ENCODE measurements around the gene PALD1.

The PALD1 gene

GRCh38 chr10:70504521-70505358, 26.2 kb downstream of the PALD1 start:
- no peak for DNase-seq (ENCODE audit: extremely low read depth in 1 of 2, low read depth in 1 of 2)

- DNase-seq (ENCODE audit: extremely low read depth in 1 of 2, low read depth in 1 of 2): no peak
Observed at GRCh38 chr10:70505908-70506307, 27.3 kb downstream of the PALD1 start.

- DNase-seq (ENCODE audit: extremely low read depth in 1 of 2, low read depth in 1 of 2): no peak
Observed at GRCh38 chr10:70507966-70508365, 29.4 kb downstream of the PALD1 start.

GRCh38 chr10:70508912-70509756, 30.6 kb downstream of the PALD1 start:
- DNase-seq (ENCODE audit: extremely low read depth in 1 of 2, low read depth in 1 of 2): no peak

- DNase-seq (ENCODE audit: extremely low read depth in 1 of 2, low read depth in 1 of 2): no peak
Observed at GRCh38 chr10:70509757-70510147, 31.2 kb downstream of the PALD1 start.

DNA sequence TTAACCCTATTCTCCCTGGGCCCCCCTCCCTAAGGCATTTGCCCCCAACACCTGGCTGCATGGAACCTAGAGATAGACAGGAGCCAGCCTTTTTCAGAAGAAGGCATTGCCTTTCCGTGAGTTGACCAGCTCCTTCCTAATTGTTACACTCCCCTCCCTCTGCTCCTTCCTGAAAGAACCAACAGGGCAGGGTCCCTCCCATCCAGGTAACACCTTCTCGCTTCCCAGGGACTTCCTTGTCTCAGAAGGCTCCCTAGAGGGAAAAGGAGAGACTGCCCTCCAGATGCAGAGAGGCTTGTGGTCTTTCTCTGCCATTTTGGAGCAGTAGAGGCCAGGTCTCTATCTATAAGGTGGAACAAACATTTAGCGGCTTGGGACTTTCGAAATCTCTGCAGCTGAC, 31.9 kb downstream of the PALD1 start:
- no peak for DNase-seq (ENCODE audit: extremely low read depth in 1 of 2, low read depth in 1 of 2)

- DNase-seq (ENCODE audit: extremely low read depth in 1 of 2, low read depth in 1 of 2): no peak
Observed at GRCh38 chr10:70510904-70511303, 32.3 kb downstream of the PALD1 start.

GRCh38 chr10:70512149-70512639, 33.6 kb downstream of the PALD1 start:
- DNase-seq (ENCODE audit: extremely low read depth in 1 of 2, low read depth in 1 of 2): no peak

DNA sequence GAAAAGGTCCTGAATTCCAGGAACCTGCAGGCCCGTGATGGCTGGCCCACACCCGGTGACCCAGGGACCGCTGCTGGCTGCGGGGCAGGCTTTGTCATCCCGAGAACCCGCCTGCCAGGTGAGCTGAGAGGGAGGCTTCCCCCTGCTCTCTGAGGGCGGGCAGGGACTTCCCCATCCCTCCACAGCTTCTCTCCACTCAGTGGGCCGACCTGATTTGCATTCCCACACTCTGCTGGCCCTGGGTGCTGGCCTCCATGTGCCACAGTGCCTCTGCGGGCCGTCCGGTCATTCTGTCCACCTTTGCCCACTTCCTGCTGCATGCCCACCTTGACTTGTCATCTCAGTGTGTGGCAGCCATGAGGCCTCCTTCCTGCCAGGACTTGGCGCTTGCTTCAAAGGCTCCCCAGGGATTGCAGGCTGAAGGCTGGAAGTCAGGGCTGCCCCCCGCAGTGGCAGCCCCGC, 35.3 kb downstream of the PALD1 start:
- peak; percentile 22 to 25 for DNase-seq (ENCODE audit: extremely low read depth in 1 of 2, low read depth in 1 of 2)

GRCh38 chr10:70514591-70514990, 36.0 kb downstream of the PALD1 start:
- DNase-seq (ENCODE audit: extremely low read depth in 1 of 2, low read depth in 1 of 2): no peak

DNA sequence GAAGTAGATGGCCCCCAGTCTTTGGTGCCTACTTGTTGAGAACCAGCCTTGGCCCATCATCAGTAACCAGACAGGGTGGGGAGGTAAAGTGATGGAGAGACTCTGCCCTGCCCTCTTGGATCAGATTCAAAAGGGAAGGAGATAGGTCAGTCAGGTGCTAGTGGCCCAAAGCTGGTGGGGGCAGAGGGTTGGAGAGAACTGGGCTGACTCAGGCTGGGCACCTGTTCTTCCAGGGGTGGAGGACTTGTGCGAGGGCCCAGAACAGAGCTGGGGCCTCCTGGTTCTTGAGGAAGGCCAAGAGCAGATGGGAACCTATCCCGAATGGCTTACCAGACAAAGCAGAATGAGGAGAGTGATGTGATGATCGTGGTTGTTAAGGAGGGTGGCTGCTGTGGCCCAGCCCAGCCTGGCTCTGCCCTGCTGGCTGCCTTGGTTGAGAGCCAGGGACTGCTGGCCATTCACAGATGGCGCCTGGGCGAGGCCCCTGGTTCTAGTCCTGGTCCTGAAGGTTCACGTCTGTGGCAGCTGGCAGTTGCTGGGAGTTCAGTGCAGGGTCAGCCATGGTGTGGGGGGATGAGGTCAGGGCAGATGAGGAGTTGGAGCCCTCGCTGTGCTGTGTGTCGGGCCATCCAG, 36.6 kb downstream of the PALD1 start:
- no peak for DNase-seq (ENCODE audit: extremely low read depth in 1 of 2, low read depth in 1 of 2)

DNA sequence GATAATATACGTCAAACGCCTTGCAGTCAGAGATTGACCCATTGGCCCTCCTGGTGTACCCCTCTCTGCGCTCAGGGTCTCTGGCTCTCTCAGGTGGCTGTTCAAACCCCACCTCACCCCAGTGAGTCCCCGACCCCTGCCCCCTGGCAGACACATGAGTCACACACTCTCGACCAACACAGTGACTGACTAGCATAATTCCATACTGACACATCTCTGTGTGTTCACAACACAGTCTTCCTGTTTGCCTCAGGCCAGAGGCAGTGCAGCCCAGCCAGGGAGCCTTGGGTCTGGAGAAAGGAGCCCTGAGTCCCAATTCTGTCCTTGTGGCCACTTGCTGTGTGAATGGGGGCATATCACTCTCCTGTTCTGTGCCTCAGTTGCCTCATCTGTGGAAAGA, 40.1 kb downstream of the PALD1 start:
- DNase-seq (ENCODE audit: extremely low read depth in 1 of 2, low read depth in 1 of 2): no peak

GRCh38 chr10:70523057-70523456, 44.5 kb downstream of the PALD1 start:
- no peak for DNase-seq (ENCODE audit: extremely low read depth in 1 of 2, low read depth in 1 of 2)

DNA sequence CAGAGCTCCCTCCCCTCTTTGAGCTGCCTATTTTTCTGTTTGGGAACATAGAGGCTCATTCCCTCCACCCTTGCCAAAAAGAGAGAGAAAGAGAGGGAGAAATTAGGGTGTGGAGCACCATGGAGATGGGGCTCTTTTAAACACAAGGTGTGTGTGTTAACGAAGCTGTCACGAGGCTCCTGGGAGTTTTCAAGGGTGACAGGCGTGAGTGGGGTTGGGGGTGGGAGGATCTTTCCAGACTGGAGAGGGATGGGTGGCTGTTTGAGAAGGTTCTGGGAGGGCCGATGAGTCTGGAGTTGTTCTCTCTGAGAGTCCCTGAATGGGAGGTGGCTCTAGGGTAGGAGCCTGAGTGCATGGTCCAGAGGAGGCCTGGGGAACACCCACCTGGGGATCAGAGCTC, 45.0 kb downstream of the PALD1 start:
- no peak for DNase-seq (ENCODE audit: extremely low read depth in 1 of 2, low read depth in 1 of 2)

GRCh38 chr10:70528314-70528713, 49.7 kb downstream of the PALD1 start:
- DNase-seq (ENCODE audit: extremely low read depth in 1 of 2, low read depth in 1 of 2): no peak

GRCh38 chr10:70528741-70529362, 50.3 kb downstream of the PALD1 start:
- DNase-seq (ENCODE audit: extremely low read depth in 1 of 2, low read depth in 1 of 2): no peak

GRCh38 chr10:70529848-70530247, 51.3 kb downstream of the PALD1 start:
- no peak for DNase-seq (ENCODE audit: extremely low read depth in 1 of 2, low read depth in 1 of 2)

- no peak for DNase-seq (ENCODE audit: extremely low read depth in 1 of 2, low read depth in 1 of 2)
Observed at GRCh38 chr10:70530315-70530714, 51.7 kb downstream of the PALD1 start.

GRCh38 chr10:70532554-70533188, 54.1 kb downstream of the PALD1 start:
- DNase-seq (ENCODE audit: extremely low read depth in 1 of 2, low read depth in 1 of 2): no peak

DNA sequence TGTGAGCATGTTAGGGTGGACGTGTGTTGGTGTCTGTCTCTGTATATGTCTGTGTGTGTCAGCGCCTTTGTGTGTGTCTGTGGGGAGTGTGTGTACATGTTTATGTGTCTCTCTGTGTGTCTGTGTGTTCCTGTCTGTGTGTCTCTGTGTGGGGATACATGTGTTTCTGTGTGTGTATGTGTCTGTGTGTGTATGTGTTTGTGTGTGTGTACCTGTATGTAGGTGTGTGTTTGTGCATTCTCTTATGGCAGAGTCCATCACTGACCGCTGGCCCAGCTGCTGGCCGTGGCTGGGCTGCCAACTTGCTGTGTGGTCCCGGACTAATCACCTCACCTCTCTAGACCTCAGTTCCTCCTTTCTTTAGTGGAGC, 54.6 kb downstream of the PALD1 start:
- DNase-seq (ENCODE audit: extremely low read depth in 1 of 2, low read depth in 1 of 2): no peak

All from stimulated activated CD8-positive, alpha-beta memory T cell treated with anti-CD3 and anti-CD28 coated beads, Interleukin-7, amount 100 ng/mL, for 48 hours (primary cell).